Skeletal muscle cell (primary cell): ENCODE data around the gene CERT1.
"Not testable (repeated sequence)": the region's sequence is repeated elsewhere in the genome, so short reads cannot be mapped to it uniquely, and the experiment has no call there.

Experiments
- DNase-seq: peaks from one replicate; pipeline ENCODE4 v3.0.0-alpha.2; 2010; ENCODE audit warnings: low read depth
- H3K4me3 ChIP-seq: 2 replicates; pipeline ENCODE4 v1.5.1; 2011; ENCODE audit warnings: low read depth, mild to moderate bottlenecking, control low read depth, low read length, moderate library complexity

The CERT1 gene

DNA sequence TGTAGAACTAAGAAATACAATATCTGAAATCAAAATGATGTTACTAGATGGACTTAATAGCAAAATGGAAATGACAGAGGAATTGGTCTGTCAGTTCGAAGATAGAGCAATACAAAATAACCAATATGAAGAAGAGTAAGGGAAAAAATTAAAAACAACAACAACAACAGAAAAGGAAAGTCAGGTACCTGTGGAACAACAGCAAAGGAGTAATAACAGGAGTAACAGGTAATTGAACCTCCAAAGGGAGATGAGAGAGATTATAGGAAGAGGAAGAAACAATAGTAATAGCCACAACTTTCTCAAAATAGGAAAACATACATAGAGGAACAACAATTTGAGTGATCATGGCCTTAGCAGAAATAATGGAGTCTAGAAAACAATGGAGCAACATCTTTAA lies 13.9 kb upstream of the CERT1 start:
- no peak overlapping the region for H3K4me3 ChIP-seq

DNA sequence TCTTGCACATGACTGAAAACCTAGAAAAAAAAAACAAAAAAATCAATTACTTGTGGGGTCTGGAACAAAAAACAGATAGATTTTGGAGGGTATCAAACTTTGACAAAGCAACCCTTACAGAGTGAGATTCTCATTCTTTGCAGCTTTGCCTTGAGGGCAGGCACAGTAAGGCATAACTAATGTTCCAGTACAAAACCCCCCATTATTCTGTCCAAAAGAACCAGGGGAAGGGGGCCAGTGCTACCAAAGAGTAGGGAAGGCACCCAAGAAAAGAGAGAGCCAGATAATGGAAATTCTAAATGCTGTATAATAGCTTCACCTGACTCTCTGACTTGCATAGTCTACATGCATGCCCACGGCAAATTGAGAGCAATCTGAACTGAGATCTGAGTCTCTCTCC lies 13.2 kb upstream of the CERT1 start:
- no peak overlapping the region for H3K4me3 ChIP-seq
- DNase-seq, result no peak

More for the DNA sequence above, 13.9 kb upstream of the CERT1 start:
- DNase-seq, result no peak

- no peak for DNase-seq
- H3K4me3 ChIP-seq, result no peak overlapping the region
Observed at GRCh38 chr5:75524071-75524470, 12.6 kb upstream of the CERT1 start.

DNA sequence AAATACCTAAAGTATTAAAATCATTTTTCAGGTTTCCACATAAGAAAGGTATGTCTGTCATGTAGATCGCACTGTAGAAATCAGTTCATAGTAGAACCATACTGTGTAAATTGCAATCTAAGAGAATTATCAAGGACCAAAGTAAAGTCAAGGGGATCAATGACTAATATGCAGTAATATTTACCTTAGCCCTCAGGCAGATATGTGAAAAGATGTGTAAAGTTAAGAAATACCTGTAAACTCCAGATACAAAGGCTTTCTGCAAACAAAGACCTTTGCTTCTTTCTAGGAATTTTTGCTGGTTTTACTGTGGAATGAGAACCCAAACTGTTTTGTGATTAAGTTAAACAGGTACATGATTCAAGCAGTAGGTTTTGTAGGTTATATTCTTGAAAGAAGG lies 11.8 kb upstream of the CERT1 start:
- H3K4me3 ChIP-seq, result no peak overlapping the region
- no peak for DNase-seq

GRCh38 chr5:75522542-75522941 lies 11.1 kb upstream of the CERT1 start:
- H3K4me3 ChIP-seq, result no peak overlapping the region
- DNase-seq, result no peak

- no peak for DNase-seq
- no peak overlapping the region for H3K4me3 ChIP-seq
Observed at GRCh38 chr5:75522025-75522424, 10.6 kb upstream of the CERT1 start.

GRCh38 chr5:75521195-75521594 lies 9.8 kb upstream of the CERT1 start:
- no peak for DNase-seq
- H3K4me3 ChIP-seq, result no peak overlapping the region

DNA sequence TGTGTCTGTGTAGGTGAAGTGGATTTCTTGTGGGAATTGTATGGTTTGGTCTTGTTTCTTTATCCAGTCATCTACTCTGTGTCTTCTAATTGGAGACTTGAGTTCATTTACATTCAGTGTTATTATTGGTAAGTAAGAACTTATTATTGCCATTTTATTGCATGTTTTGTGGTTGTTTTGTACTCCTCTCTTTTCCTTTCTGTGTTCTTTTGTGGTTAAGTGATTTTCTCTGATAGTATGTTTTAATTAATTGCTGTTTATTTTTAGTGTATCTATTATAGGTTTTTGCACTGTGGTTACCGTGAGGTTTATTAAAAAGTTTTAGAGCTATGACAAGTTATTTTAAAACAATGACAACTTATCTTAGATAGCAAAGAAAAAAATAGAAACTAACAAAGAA lies 8.3 kb upstream of the CERT1 start:
- H3K4me3 ChIP-seq, result no peak overlapping the region
- no peak for DNase-seq

GRCh38 chr5:75514323-75514722 lies 2.9 kb upstream of the CERT1 start:
- DNase-seq, result no peak
- no peak overlapping the region for H3K4me3 ChIP-seq

GRCh38 chr5:75513841-75514240 lies 2.4 kb upstream of the CERT1 start:
- no peak for DNase-seq
- H3K4me3 ChIP-seq, result no peak overlapping the region

DNA sequence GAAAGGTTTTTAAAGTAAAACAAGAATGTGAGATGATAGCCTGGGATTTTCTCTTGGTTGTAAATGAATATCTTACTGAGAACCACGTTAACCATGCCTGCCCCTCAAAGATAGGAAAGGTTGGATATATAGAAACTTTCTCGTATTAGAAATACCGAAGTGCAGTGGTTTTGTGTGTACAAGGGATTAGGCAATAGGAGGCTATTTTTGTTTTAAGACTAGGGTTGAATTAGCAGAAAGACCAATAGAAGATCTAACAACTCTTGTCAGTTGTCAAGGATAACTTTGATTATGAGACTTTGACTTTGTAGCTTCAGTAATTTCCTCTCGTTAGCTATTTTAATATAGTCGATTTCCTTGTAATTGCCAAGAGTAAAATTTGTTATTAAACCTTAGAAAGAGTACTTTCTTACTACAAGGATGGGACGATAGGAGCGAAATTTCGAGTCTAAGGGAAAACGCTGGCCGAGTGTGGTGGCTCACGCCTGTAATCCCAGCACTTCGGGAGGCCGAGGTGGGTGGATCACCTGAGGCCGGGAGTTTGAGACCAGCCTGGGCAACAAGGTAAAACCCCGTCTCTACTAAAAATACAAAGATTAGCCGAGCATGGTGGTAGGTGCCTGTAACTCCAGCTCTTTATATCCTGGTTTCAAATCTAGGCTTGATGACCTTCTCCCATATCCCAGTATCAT lies 1.1 kb upstream of the CERT1 start:
- DNase-seq, result no peak

GRCh38 chr5:75510836-75511434 lies 494 bp downstream of the CERT1 start:
- H3K4me3 ChIP-seq, result peak overlapping the region; percentile 94
- peak; percentile 4 for DNase-seq

More for the DNA sequence above, 1.1 kb upstream of the CERT1 start:
- peak overlapping the region; percentile 94 for H3K4me3 ChIP-seq

DNA sequence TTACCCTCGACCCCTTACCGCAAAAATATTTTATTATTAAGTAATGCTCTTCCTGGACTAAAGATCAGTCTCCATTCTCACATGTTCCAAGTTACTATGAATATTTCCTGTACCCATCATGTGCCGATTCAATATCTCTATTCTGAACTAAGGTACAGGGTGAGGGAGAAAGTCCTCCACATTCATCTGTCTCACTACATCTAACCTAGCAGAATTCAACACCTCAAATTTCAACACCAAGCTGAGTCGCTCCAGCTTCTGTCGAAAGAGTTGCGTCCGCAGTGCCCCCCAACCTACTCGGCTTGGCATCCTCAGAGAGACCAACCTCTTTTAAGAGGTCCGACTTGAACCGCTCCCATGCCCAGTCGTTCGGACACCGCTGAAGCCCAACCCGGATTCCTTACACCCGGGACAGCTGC lies 1.0 kb downstream of the CERT1 start:
- peak; percentile 4 for DNase-seq
- peak overlapping the region; percentile 94 for H3K4me3 ChIP-seq

DNA sequence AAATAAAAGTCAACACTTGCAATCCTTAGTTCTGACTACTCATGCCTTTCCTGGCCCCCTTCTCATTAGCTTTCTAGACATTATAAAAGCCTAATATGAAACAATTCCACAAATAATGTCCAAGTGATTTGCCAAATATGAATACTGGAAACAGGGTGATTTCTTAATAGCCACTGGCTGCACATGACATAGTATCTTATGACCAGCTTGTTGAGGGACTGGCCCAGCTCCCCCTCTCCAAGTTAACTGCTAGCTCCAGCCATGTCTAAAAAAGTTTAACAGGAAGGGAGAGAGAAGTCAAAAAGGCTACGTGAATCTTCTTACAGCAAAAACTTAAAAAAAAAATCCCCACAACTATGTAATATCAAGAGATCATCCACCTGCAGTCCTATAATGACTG lies 1.5 kb downstream of the CERT1 start:
- DNase-seq, result peak; percentile 4

DNA sequence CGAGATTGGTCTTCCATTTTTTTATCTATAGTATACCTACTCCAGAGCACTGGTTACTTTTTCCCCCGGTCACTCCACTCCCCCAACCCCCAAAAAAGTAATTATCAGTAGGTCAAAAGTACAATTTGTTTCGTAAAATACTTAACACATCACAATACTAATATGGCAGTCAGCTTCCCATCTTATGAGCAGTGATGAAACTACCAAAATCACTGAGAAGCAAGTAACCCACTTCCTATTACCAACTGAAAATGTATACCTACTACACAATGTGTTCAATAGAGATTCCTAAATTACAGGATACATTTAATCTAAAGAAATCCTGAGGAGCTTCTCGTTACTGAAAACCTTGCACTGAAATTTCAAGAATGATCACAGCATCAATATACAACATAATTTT lies 1.9 kb downstream of the CERT1 start:
- no peak for DNase-seq
- peak overlapping the region; percentile 94 for H3K4me3 ChIP-seq

More for the DNA sequence above, 1.5 kb downstream of the CERT1 start:
- peak overlapping the region; percentile 94 for H3K4me3 ChIP-seq

GRCh38 chr5:75507841-75508240 lies 3.6 kb downstream of the CERT1 start:
- DNase-seq, result no peak
- H3K4me3 ChIP-seq, result no peak overlapping the region

GRCh38 chr5:75505112-75505511 lies 6.3 kb downstream of the CERT1 start:
- not testable (repeated sequence) for H3K4me3 ChIP-seq, DNase-seq

GRCh38 chr5:75498875-75499274 lies 12.6 kb downstream of the CERT1 start:
- not testable (repeated sequence) for H3K4me3 ChIP-seq, DNase-seq

DNA sequence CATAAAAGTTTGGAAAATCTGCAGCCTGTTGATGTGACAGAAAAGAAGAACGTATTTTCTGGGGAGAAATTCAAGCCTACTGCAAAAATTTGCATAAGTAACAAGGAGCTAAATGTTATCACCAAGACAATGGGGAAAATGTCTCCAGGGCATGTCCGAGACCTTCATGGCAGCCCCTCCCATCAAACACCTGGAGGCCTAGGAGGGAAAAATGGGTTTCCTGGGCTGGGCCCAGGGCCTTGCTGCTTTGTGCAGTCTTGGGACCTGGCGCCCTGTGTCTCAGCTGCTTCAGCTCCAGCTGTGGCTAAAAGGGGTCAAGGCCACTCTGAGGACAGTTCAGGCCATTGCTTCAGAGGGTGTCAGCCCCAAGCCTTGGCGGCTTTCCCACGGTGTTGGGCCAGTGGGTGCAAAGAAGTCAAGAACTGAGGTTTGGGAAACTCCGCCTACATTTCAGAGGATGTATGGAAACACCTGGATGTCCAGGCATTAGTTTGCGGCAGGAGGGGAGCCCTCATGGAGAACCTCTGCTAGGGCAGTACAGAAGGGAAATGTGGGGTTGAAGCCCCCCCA lies 13.1 kb downstream of the CERT1 start:
- no peak overlapping the region for H3K4me3 ChIP-seq
- no peak for DNase-seq

GRCh38 chr5:75496026-75496425 lies 15.4 kb downstream of the CERT1 start:
- DNase-seq, result no peak
- H3K4me3 ChIP-seq, result no peak overlapping the region

DNA sequence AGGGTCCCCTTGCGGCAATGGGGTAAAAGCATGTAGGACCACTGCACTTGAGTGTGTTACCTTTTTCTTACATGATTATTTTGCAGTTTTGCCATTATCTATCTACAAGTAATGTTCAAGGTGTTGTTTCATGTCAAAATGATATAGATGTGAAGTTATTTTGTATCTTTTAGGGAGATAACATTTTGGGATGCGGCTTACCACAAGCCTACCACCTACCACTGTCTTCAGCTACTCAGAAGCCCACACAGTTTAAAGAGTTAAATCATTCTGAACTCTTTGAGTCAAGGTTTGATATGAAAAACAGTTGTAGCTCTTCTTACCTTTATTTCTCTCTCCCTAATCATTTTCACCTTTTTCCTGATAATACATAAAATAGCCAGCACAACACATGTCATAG lies 19.8 kb downstream of the CERT1 start:
- DNase-seq, result no peak
- H3K4me3 ChIP-seq, result no peak overlapping the region
